Suppressor macrophage treated with lipopolysaccharide for 4 hours (primary cell): ENCODE measurements around the gene NETO2.

Source experiments
- DNase-seq: peaks from one replicate; pipeline ENCODE4 v3.0.0-alpha.2; 2020

Gene NETO2

DNA sequence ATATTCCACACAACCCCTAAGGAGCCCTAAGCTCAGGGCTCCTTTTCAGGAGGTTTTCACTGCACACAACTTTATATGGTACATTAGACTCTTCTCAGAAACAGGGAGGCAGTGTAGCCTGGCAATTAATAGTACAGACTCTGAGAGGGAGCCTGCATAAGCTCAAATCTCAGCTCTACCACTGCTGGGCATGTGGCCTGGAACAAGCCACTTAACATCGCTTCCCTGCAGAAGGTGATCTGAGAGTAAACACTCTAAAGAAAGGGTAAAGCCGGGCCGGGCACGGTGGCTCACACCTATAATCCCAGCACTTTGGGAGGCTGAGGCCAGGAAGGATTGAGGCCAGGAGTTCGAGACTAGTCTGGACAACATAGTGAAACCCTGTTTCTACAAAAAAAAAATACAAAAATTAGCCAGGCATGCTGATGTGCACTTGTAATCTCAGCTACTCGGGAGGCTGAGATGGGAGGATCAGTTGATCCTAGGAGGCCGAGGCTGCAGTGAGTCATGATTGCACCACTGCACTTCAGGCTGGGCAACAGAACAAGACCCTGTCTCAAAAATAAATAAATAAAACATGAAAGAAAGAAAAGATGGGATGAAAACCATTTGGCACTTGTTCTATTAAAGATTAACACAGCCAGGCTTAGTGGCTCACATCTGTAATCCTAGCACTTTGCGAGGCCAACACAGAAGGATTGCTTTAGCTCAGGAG lies 99.6 kb downstream of the NETO2 start:
- no peak for DNase-seq

GRCh38 chr16:47043200-47043599 lies 100.5 kb downstream of the NETO2 start:
- DNase-seq, result no peak

- DNase-seq, result peak; percentile 95
These were observed 105.8 kb downstream of the NETO2 start for GRCh38 chr16:47037746-47038458.

GRCh38 chr16:47037396-47037745 lies 106.4 kb downstream of the NETO2 start:
- DNase-seq, result no peak

DNA sequence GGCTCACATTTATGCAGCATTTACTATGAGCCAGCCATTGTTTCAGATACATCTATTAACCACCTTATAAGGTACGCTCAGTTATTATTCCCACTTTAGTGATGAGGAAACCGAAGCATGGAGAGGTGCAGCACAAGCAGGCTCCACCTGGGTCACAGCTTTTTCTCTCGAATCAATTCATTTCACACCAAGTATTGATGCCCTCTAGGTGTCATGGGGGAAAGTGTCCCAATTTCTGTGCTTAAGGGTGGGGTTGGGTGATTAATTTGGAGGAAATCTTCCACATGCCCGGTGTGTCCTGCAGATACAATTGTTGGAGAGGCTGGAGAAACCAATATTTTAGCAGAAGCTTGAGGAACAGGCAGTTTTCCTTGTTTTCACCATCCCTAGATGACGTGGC lies 107.5 kb downstream of the NETO2 start:
- DNase-seq, result no peak

- DNase-seq, result no peak
These were observed 108.3 kb downstream of the NETO2 start for GRCh38 chr16:47035436-47035835.

DNA sequence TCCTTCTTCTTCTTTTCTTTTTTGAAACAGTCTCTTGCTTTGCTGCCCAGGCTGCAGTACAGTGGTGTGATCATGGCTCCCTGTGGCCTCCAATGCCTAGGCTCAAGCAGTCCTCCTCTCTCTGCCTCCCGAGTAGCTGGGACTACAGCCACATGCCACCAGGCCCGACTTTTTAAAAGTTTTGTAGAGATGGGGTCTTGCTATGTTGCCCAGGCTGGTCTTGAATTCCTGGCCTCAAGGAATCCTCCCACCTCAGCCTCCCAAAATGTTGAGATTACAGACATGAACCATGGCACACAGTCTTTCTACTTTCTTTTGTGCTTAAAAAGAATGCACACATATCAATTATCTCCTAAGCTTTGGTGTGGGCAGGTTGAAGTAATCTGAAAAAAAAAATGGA lies 109.3 kb downstream of the NETO2 start:
- no peak for DNase-seq

- no peak for DNase-seq
These were observed 110.6 kb downstream of the NETO2 start for GRCh38 chr16:47033176-47033575.

- no peak for DNase-seq
These were observed 114.0 kb downstream of the NETO2 start for GRCh38 chr16:47029724-47030123.

DNA sequence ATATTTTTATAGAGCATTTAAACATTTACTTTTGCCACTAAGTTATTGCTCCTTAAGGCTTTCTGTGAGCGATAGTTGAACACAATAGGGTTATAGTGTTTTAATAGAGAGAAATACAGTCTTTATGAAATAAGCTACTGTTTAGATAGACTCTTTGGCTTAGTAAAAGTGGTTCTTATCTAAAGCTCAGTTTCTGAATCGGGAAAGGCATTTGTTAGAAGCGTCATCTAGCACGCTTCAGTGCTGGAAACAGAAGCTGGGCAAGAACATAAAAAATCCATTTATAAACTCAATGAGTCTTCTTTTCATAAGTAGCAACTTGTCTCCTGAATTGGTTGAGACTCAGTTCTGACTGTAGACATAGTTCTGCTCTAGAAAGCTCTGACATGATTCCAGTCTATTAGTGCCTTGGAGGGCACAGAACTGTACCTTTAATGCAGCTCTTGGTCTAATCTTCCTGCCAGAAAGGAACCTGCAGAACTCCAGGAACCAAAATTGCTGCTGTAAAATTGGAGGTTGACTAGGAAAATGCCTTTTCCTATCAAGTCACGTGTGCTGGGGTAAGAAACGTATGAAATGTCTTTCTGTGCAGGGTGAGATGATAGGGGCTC lies 114.9 kb downstream of the NETO2 start:
- DNase-seq, result no peak
